Ureter (tissue), 1 donor: ENCODE data around the gene EME2. TPM values are rescaled to one million over a fixed set of nuclear protein-coding genes. Genes with fewer than 3 reads are reported as not detected.

Experiments
- DNase-seq: peaks from one replicate; pipeline ENCODE4 v3.0.0-alpha.2; 2020; ENCODE audit warnings: low spot score
- total RNA-seq: library from RNA; stranded (reverse); gene quantifications from one replicate; pipeline ENCODE4 v1.2.4, GENCODE V29; 2023
- donor health status: DM: yes; HTN: yes; CAD: no.

EME2 gene
- total RNA-seq, 1 donor from 2014 or later, result 49.7 TPM

GRCh38 chr16:1778200-1779179, 5.9 kb downstream of the EME2 start:
- no peak for DNase-seq

GRCh38 chr16:1779234-1779701, 6.7 kb downstream of the EME2 start:
- no peak for DNase-seq

GRCh38 chr16:1779741-1780676, 7.4 kb downstream of the EME2 start:
- no peak for DNase-seq

- no peak for DNase-seq
Measured at GRCh38 chr16:1780677-1781072, 8.1 kb downstream of the EME2 start.

- no peak for DNase-seq
Measured at GRCh38 chr16:1781254-1781653, 8.6 kb downstream of the EME2 start.

- no peak for DNase-seq
Measured at GRCh38 chr16:1781758-1782407, 9.3 kb downstream of the EME2 start.

- peak; percentile 100 for DNase-seq
Measured at GRCh38 chr16:1782408-1783264, 10.0 kb downstream of the EME2 start, which contains the start of the genes NUBP2 and SPSB3. Gene NUBP2 (plus strand): TSS chr16:1782960. CDS start chr16:1783021, 61 bp downstream. Gene SPSB3 (minus strand): TSS chr16:1782571. CDS start chr16:1781483, 1,088 bp downstream.

GRCh38 chr16:1784977-1785845, 12.6 kb downstream of the EME2 start:
- DNase-seq, result peak; percentile 44

GRCh38 chr16:1785846-1786170, 13.2 kb downstream of the EME2 start:
- no peak for DNase-seq

GRCh38 chr16:1786242-1787055, 13.8 kb downstream of the EME2 start:
- peak; percentile 41 for DNase-seq

- no peak for DNase-seq
Measured at GRCh38 chr16:1787056-1787321, 14.4 kb downstream of the EME2 start.

GRCh38 chr16:1787322-1788094, 14.9 kb downstream of the EME2 start:
- DNase-seq, result no peak

- DNase-seq, result no peak
Measured at GRCh38 chr16:1788095-1788707, 15.6 kb downstream of the EME2 start.

- DNase-seq, result no peak
Measured at GRCh38 chr16:1788708-1789100, 16.1 kb downstream of the EME2 start.

- no peak for DNase-seq
Measured at GRCh38 chr16:1789643-1790045, 17.0 kb downstream of the EME2 start.

GRCh38 chr16:1790261-1790610, 17.6 kb downstream of the EME2 start:
- no peak for DNase-seq

- DNase-seq, result no peak
Measured at GRCh38 chr16:1790611-1791255, 18.1 kb downstream of the EME2 start.
